Endothelial cell of umbilical vein (primary cell): ENCODE results near the gene TEP1. TPM values are rescaled to one million over a fixed set of nuclear protein-coding genes. Genes with fewer than 3 reads are reported as not detected.

ENCODE experiments used
- BruUV-seq: library from RNA; stranded (reverse); fragments of 400-500 nt; replicated peaks from 2 replicates; lab custom pipeline; 2021; lab: Mats Ljungman, UMichigan
- CTCF ChIA-PET: fragments of 300-600, 350-600 bp; sonication (Branson Sonifier 250); formaldehyde crosslinking; loops from one replicate; lab custom pipeline; 2021; ENCODE audit warnings: antibody characterized with exemption, inconsistent platforms; lab: Charles Lee
- POLR2A ChIA-PET: fragments of 300-600, 350-600 bp; sonication (Branson Sonifier 250); formaldehyde crosslinking; loops from one replicate; lab custom pipeline; 2021; ENCODE audit warnings: antibody characterized with exemption, inconsistent platforms; lab: Charles Lee
- DNase-seq: peaks from one replicate; pipeline ENCODE4 v3.0.0-alpha.2; 2011; ENCODE audit warnings: low read depth, low spot score
- FAIRE-seq: peaks from 2 replicates; lab custom pipeline; 2011; peaks lifted over from hg19 to GRCh38; lab: Jason Lieb, UNC
- H2AFZ ChIP-seq: 2 replicates; pipeline ENCODE4 v1.6.0; 2012; ENCODE audit warnings: low read depth, low read length, control low read depth, inconsistent platforms
- H3K27ac ChIP-seq: 2 replicates; pipeline ENCODE4 v1.5.1; 2011; ENCODE audit warnings: low read depth, mild to moderate bottlenecking, control low read depth, low read length, moderate library complexity; ENCODE audit not compliant: insufficient read depth
- H3K27me3 ChIP-seq, 2 experiments: 2 replicates each; pipeline versions ENCODE4 v1.6.0 to v1.6.1; 2011; ENCODE audit warnings: low read length in 2 of 2, mixed read lengths in 1 of 2; ENCODE audit not compliant: control insufficient read depth in 2 of 2, insufficient read depth in 2 of 2
- H3K36me3 ChIP-seq, 2 experiments: 2 replicates in 1 of 2; 3 replicates in 1 of 2; pipeline ENCODE4 v1.5.1; 2011; ENCODE audit warnings: low read length in 2 of 2, mild to moderate bottlenecking in 1 of 2, moderate library complexity in 1 of 2; ENCODE audit not compliant: control insufficient read depth in 2 of 2, insufficient read depth in 2 of 2; ENCODE audit errors: extremely low read depth in 1 of 2
- H3K4me1 ChIP-seq: 3 replicates; pipeline ENCODE4 v1.5.1; 2011; ENCODE audit warnings: mild to moderate bottlenecking, low read length; ENCODE audit not compliant: control insufficient read depth, insufficient read depth; ENCODE audit errors: extremely low read depth
- H3K4me2 ChIP-seq: 2 replicates; pipeline ENCODE4 v1.6.1; 2011; ENCODE audit warnings: low read length, control low read depth, mixed read lengths; ENCODE audit not compliant: insufficient read depth
- H3K4me3 ChIP-seq, 3 experiments: fragments of 200-600 bp in 1 of 3; sonication (generic), shearing (Covaris generic) in 1 of 3; replicated peaks in 1 of 3; 2 replicates each; pipeline ENCODE4 v1.5.1; 2011 to 2016; ENCODE audit warnings: control low read depth in 3 of 3, low read length in 3 of 3, mild to moderate bottlenecking in 2 of 3, inconsistent platforms in 1 of 3, low read depth in 1 of 3, moderate library complexity in 1 of 3; ENCODE audit not compliant: insufficient read depth in 1 of 3
- H3K79me2 ChIP-seq: 2 replicates; pipeline ENCODE4 v1.6.0; 2012; ENCODE audit warnings: low read length, inconsistent platforms; ENCODE audit not compliant: control insufficient read depth, insufficient read depth
- H3K9ac ChIP-seq: replicated peaks from 2 replicates; pipeline ENCODE3; 2011; ENCODE audit warnings: low read length, control low read depth; ENCODE audit not compliant: insufficient read depth; ENCODE audit errors: extremely low read depth
- H3K9me1 ChIP-seq: replicated peaks from 3 replicates; pipeline ENCODE4 v1.6.0; 2011; ENCODE audit warnings: mild to moderate bottlenecking, low read length; ENCODE audit not compliant: control insufficient read depth, insufficient read depth; ENCODE audit errors: extremely low read depth
- H3K9me3 ChIP-seq: replicated peaks from 2 replicates; pipeline ENCODE4 v1.5.1; 2012; ENCODE audit warnings: low read length, inconsistent platforms; ENCODE audit not compliant: control insufficient read depth, insufficient read depth
- H4K20me1 ChIP-seq: replicated peaks from 2 replicates; pipeline ENCODE3; 2011; ENCODE audit warnings: mild to moderate bottlenecking, low read length; ENCODE audit not compliant: control insufficient read depth, insufficient read depth; ENCODE audit errors: extremely low read depth
- CTCF ChIP-seq, 2 donors: IDR thresholded peaks; 1 replicate in 1 of 2; 2 replicates in 1 of 2; pipeline ENCODE4 v1.5.1; 2011; ENCODE audit warnings: low read length in 2 of 2, mild to moderate bottlenecking in 2 of 2, moderate library complexity in 2 of 2, control low read depth in 1 of 2, inconsistent platforms in 1 of 2, low read depth in 1 of 2; ENCODE audit not compliant: insufficient read depth in 1 of 2; ENCODE audit errors: extremely low read depth in 1 of 2
- EZH2 ChIP-seq: IDR thresholded peaks from 2 replicates; pipeline ENCODE4 v1.6.1; 2012; ENCODE audit warnings: borderline replicate concordance, low read depth, mild to moderate bottlenecking, moderate library complexity, low read length, inconsistent platforms; ENCODE audit not compliant: severe bottlenecking
- FOS ChIP-seq: IDR thresholded peaks from 2 replicates; pipeline ENCODE4 v1.6.1; 2011; ENCODE audit warnings: mild to moderate bottlenecking, low read length, moderate library complexity, borderline replicate concordance; ENCODE audit not compliant: insufficient read depth
- GATA2 ChIP-seq: IDR thresholded peaks from 2 replicates; pipeline ENCODE4 v1.7.0; 2011; ENCODE audit warnings: low read depth, mild to moderate bottlenecking, moderate library complexity, mixed read lengths, low read length; ENCODE audit not compliant: insufficient read length, insufficient read depth
- JUN ChIP-seq: IDR thresholded peaks from 2 replicates; pipeline ENCODE4 v1.6.1; 2011; ENCODE audit warnings: borderline replicate concordance, low read depth; ENCODE audit not compliant: insufficient read length, insufficient read depth
- MAX ChIP-seq: IDR thresholded peaks from 2 replicates; pipeline ENCODE4 v1.6.1; 2011; ENCODE audit not compliant: insufficient read depth, insufficient read length
- MYC ChIP-seq: IDR thresholded peaks from one replicate; pipeline ENCODE4 v1.6.1; 2011; ENCODE audit warnings: mild to moderate bottlenecking, low read depth, low read length
- POLR2A ChIP-seq: IDR thresholded peaks from 2 replicates; pipeline ENCODE4 v1.6.1; 2012; ENCODE audit warnings: low read depth, mild to moderate bottlenecking, control low read depth, low read length
- POLR2AphosphoS5 ChIP-seq: IDR thresholded peaks from 2 replicates; pipeline ENCODE4 v1.6.1; 2012; ENCODE audit warnings: low read depth, mild to moderate bottlenecking, control low read depth, low read length, moderate library complexity; ENCODE audit not compliant: insufficient read depth
- dilution Hi-C: fragments of 300-500 bp; cut with MboI; formaldehyde crosslinking; loops from one replicate; pipeline ENCODE4 v1.15.0; 2019; ENCODE audit warnings: low sequenced_read_pairs; ENCODE audit not compliant: extremely low pct_ligation_motif_present
- intact Hi-C: fragments of 100-400 bp; cut with micrococcal nuclease; formaldehyde crosslinking; loops from one replicate; pipeline ENCODE4 v1.10.0; 2022
- polyA plus RNA-seq, 4 experiments: library from polyadenylated mRNA; depleted of rRNA in 3 of 4; stranded (reverse) in 3 of 4; unstranded in 1 of 4; fragments of >200 nt; gene quantifications; 2 replicates each; pipeline versions ENCODE4 v1.2.1 to v1.2.3, GENCODE V29; 2011 to 2012; ENCODE audit warnings: missing spikeins in 1 of 4
- total RNA-seq: library from RNA; stranded (reverse); gene quantifications from 2 replicates; pipeline ENCODE4 v1.2.3, GENCODE V29; 2021

The TEP1 gene
- total and polyA plus RNA-seq, 2 donors (not counting 3 experiments of a cell fraction or from before 2014, with no cell fraction given), result 19.6 to 44.6 TPM

- ChIA-PET CTCF (interaction anchor here (1.4 kb wide), 1 partner anchor 28 kb away, joined by 3 read pairs; no protein-coding TSS in a partner anchor), POLR2A (interaction anchor here (0.5 to 0.9 kb wide), 2 partner anchors 34 to 79 kb away, joined by 3 to 9 read pairs; partner anchors contain the start of genes APEX1 and OSGEP)
- FAIRE-seq, result no peak
- DNase-seq, result no peak
- Histone ChIP-seq H3K9ac (no peak overlapping the region), H3K79me2 (no peaks in the 10 kb centered on the region), H2AFZ (no peak overlapping the region), H3K4me2 (no peak overlapping the region), H3K9me1 (no peaks in the 10 kb centered on the region), H4K20me1 (no peaks in the 10 kb centered on the region), H3K36me3 (peaks cover 16 to 72% of the 10 kb centered on the region in 2 experiments), H3K4me3 (no peak overlapping the region), H3K9me3 (no peaks in the 10 kb centered on the region), H3K27me3 (no peaks in the 10 kb centered on the region), H3K27ac (no peak overlapping the region), H3K4me1 (no peaks in the 10 kb centered on the region)
- BruUV-seq, result no TSS peak
- dilution Hi-C loops, result no loop called here
- intact Hi-C loops, result no loop called here
- TF ChIP-seq FOS (no peak), EZH2 (no peak), MAX (no peak), POLR2AphosphoS5 (no peak), GATA2 (no peak), CTCF (IDR thresholded peaks at IDR 0.05; ENCODE audit: extremely low read depth in 1 of 2, insufficient read depth in 1 of 2, low read depth in 1 of 2, low read length in 2 of 2) (no peak), POLR2A (no peak), MYC (no peak), JUN (no peak)
These were observed 37.2 kb downstream of the TEP1 start for GRCh38 chr14:20376071-20376588.
